Parietal lobe (tissue), 1 donor: ENCODE data around the gene PARM1. TPM values are rescaled to one million over a fixed set of nuclear protein-coding genes. Genes with fewer than 3 reads are reported as not detected.

Experiments
- total RNA-seq: library from RNA; depleted of rRNA; stranded (reverse); fragments of >200 nt; gene quantifications from one replicate; pipeline ENCODE4 v1.2.3, GENCODE V29; 2014

The PARM1 gene, protein sequence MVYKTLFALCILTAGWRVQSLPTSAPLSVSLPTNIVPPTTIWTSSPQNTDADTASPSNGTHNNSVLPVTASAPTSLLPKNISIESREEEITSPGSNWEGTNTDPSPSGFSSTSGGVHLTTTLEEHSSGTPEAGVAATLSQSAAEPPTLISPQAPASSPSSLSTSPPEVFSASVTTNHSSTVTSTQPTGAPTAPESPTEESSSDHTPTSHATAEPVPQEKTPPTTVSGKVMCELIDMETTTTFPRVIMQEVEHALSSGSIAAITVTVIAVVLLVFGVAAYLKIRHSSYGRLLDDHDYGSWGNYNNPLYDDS
- 7.5 TPM for total RNA-seq

GRCh38 chr4:74932832-74933561, at the start of gene PARM1:
Gene PARM1 (plus strand): TSS chr4:74933116. CDS start chr4:74933328, 212 bp downstream.

Other genes with a start within 250 kb of the PARM1 start
- not detected for gene BTC, start 138.6 kb upstream of the PARM1 start, total RNA-seq